CD14-positive monocyte (primary cell): Measurements from ENCODE around the gene TAS1R2. TPM values are rescaled to one million over a fixed set of nuclear protein-coding genes. Genes with fewer than 3 reads are reported as not detected.

ENCODE experiments used
- DNase-seq, 3 donors: peaks; one replicate each; pipeline ENCODE4 v3.0.0-alpha.2; 2011 to 2022
- H2AFZ ChIP-seq: 2 replicates; pipeline ENCODE4 v1.6.0; 2012; ENCODE audit warnings: mild to moderate bottlenecking, low read depth, low read length, inconsistent platforms; ENCODE audit not compliant: insufficient read depth, poor library complexity, severe bottlenecking
- H3K27ac ChIP-seq, 2 donors: 1 replicate in 1 of 2; 2 replicates in 1 of 2; pipeline ENCODE4 v1.5.1; 2012 to 2013; ENCODE audit warnings: low read length in 2 of 2, control low read depth in 1 of 2, inconsistent platforms in 1 of 2, low read depth in 1 of 2, mild to moderate bottlenecking in 1 of 2
- H3K27me3 ChIP-seq, 2 donors: one replicate each; pipeline versions ENCODE4 v1.6.0 to v1.6.1; 2011 to 2013; ENCODE audit warnings: low read length in 2 of 2; ENCODE audit not compliant: control insufficient read depth in 2 of 2, insufficient read depth in 2 of 2
- H3K36me3 ChIP-seq, 2 donors: replicated peaks in 1 of 2; 1 replicate in 1 of 2; 2 replicates in 1 of 2; pipeline versions ENCODE4 v1.5.1 to v1.6.1; 2012 to 2013; ENCODE audit warnings: low read length in 2 of 2, control low read depth in 1 of 2, inconsistent platforms in 1 of 2, mild to moderate bottlenecking in 1 of 2; ENCODE audit not compliant: insufficient read depth in 2 of 2, control insufficient read depth in 1 of 2
- H3K4me1 ChIP-seq, 2 donors: 1 replicate in 1 of 2; 2 replicates in 1 of 2; pipeline versions ENCODE4 v1.5.1 to v1.6.1; 2012 to 2013; ENCODE audit warnings: low read length in 2 of 2, control low read depth in 1 of 2, inconsistent platforms in 1 of 2, mild to moderate bottlenecking in 1 of 2, moderate library complexity in 1 of 2; ENCODE audit not compliant: insufficient read depth in 2 of 2, control insufficient read depth in 1 of 2
- H3K4me2 ChIP-seq: replicated peaks from 2 replicates; pipeline ENCODE3; 2012; ENCODE audit warnings: low read length, moderate library complexity, mild to moderate bottlenecking; ENCODE audit not compliant: poor library complexity, severe bottlenecking; ENCODE audit errors: extremely low read depth
- H3K4me3 ChIP-seq, 3 experiments: fragments of 200-600 bp in 1 of 3; sonication (generic) in 1 of 3; replicated peaks in 1 of 3; 1 replicate in 2 of 3; 2 replicates in 1 of 3; pipeline ENCODE4 v1.5.1; 2011 to 2013; ENCODE audit warnings: low read length in 3 of 3, mild to moderate bottlenecking in 3 of 3, control low read depth in 2 of 3, low read depth in 2 of 3, inconsistent platforms in 1 of 3, moderate library complexity in 1 of 3
- H3K79me2 ChIP-seq: 2 replicates; pipeline ENCODE4 v1.6.0; 2012; ENCODE audit warnings: mild to moderate bottlenecking, control low read depth, inconsistent platforms, low read length, moderate library complexity; ENCODE audit not compliant: insufficient read depth
- H3K9ac ChIP-seq: 2 replicates; pipeline ENCODE4 v1.6.0; 2017; ENCODE audit warnings: low read length, mild to moderate bottlenecking; ENCODE audit not compliant: insufficient read depth, poor library complexity, severe bottlenecking
- H3K9me3 ChIP-seq, 2 donors: replicated peaks in 1 of 2; 1 replicate in 1 of 2; 2 replicates in 1 of 2; pipeline versions ENCODE4 v1.5.1 to v1.6.1; 2012 to 2013; ENCODE audit warnings: low read length in 2 of 2, control low read depth in 1 of 2; ENCODE audit not compliant: control insufficient read depth in 1 of 2, insufficient read depth in 1 of 2
- H4K20me1 ChIP-seq: 2 replicates; pipeline ENCODE4 v1.6.0; 2012; ENCODE audit warnings: mild to moderate bottlenecking, low read length, control low read depth, moderate library complexity; ENCODE audit not compliant: insufficient read depth
- H3K27ac Mint-ChIP-seq, 7 donors: one replicate each; pipeline ENCODE4 v1.8.0; 2020; ENCODE audit warnings: mild to moderate bottlenecking in 7 of 7, mixed read lengths in 7 of 7, moderate library complexity in 6 of 7, inconsistent platforms in 2 of 7
- H3K27me3 Mint-ChIP-seq, 3 donors: one replicate each; pipeline ENCODE4 v1.8.0; 2021 to 2022; ENCODE audit warnings: low read depth in 3 of 3, mild to moderate bottlenecking in 3 of 3, mixed read lengths in 3 of 3, moderate library complexity in 3 of 3, inconsistent platforms in 1 of 3
- H3K36me3 Mint-ChIP-seq, 2 donors: one replicate each; pipeline ENCODE4 v1.8.0; 2020; ENCODE audit warnings: mixed read lengths in 2 of 2, inconsistent platforms in 1 of 2, mild to moderate bottlenecking in 1 of 2
- H3K4me1 Mint-ChIP-seq: one replicate; pipeline ENCODE4 v1.8.0; 2020; ENCODE audit warnings: mild to moderate bottlenecking, mixed read lengths
- H3K4me3 Mint-ChIP-seq, 2 donors: one replicate each; pipeline ENCODE4 v1.8.0; 2020; ENCODE audit warnings: mild to moderate bottlenecking in 2 of 2, mixed read lengths in 2 of 2, moderate library complexity in 1 of 2
- H3K9me3 Mint-ChIP-seq, 7 donors: one replicate each; pipeline ENCODE4 v1.8.0; 2020 to 2022; ENCODE audit warnings: mixed read lengths in 7 of 7, mild to moderate bottlenecking in 6 of 7, moderate library complexity in 6 of 7, inconsistent platforms in 2 of 7
- WGBS: methylation state at CpG from one replicate; pipeline ENCODE4 v1.1.5; 2013; ENCODE audit warnings: missing lambda C conversion rate; ENCODE audit not compliant: insufficient coverage; 5-methylcytosine and 5-hydroxymethylcytosine counted together
- intact Hi-C, 2 donors: fragments of 100-400 bp; cut with micrococcal nuclease; formaldehyde crosslinking; loops; one replicate each; pipeline versions ENCODE4 v1.15.0 to v1.15.1; 2023
- polyA plus RNA-seq, 3 donors: library from polyadenylated mRNA; depleted of rRNA in 1 of 3; unstranded in 2 of 3; stranded (reverse) in 1 of 3; fragments of 300-500 nt in 2 of 3; fragments of >200 nt in 1 of 3; fragmentation: Illumina TruSeq in 2 of 3; gene quantifications; 1 replicate in 2 of 3; 2 replicates in 1 of 3; pipeline ENCODE4 v1.2.3, GENCODE V29; 2012 to 2021
- TF ChIP-seq, protein P1 (sequence below): fragments of 200-600 bp; IDR thresholded peaks from one replicate; pipeline ENCODE4 v1.8.0; 2022; ENCODE audit warnings: antibody characterized with exemption, mild to moderate bottlenecking

The TAS1R2 gene
- polyA plus RNA-seq, 3 donors = not detected

DNA sequence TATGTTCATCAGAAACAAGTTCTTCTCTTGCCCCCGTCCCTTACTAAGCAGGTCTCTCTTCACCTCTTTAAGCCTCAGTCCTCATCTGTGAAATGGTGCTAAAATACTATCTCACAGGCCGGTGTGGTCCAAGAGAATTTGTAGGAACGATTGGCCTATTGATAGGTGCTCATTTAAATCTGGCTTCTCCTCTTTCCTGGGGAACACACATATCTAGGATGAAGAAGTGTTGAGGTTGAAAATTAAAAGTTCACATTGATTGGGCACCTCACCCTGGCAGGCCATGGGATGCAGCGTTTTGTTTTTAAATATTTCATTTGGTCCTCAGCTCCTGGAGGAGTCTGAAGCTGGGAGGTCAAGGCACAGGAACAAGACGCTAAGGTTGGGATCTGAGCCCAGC, 8.9 kb upstream of the TAS1R2 start:
- no peak overlapping the region for H3K27ac Mint-ChIP-seq
- no peak overlapping the region for H2AFZ ChIP-seq
- no peaks in the 10 kb centered on the region for H3K9me3 Mint-ChIP-seq
- no peak overlapping the region for H3K27ac ChIP-seq
- H3K4me1 ChIP-seq = no peaks in the 10 kb centered on the region
- H3K9ac ChIP-seq = no peak overlapping the region
- H3K36me3 Mint-ChIP-seq = peaks cover 6 to 15% of the 10 kb centered on the region in 2 donors
- WGBS = 100% methylated on average over 1 of the region's 5 CpGs
- peaks cover 10% of the 10 kb centered on the region in 2 donors for H3K36me3 ChIP-seq
- intact Hi-C loops = no loop called here
- H3K79me2 ChIP-seq = no peaks in the 10 kb centered on the region
- no peak overlapping the region for H3K4me3 Mint-ChIP-seq
- TF ChIP-seq, protein P1, sequence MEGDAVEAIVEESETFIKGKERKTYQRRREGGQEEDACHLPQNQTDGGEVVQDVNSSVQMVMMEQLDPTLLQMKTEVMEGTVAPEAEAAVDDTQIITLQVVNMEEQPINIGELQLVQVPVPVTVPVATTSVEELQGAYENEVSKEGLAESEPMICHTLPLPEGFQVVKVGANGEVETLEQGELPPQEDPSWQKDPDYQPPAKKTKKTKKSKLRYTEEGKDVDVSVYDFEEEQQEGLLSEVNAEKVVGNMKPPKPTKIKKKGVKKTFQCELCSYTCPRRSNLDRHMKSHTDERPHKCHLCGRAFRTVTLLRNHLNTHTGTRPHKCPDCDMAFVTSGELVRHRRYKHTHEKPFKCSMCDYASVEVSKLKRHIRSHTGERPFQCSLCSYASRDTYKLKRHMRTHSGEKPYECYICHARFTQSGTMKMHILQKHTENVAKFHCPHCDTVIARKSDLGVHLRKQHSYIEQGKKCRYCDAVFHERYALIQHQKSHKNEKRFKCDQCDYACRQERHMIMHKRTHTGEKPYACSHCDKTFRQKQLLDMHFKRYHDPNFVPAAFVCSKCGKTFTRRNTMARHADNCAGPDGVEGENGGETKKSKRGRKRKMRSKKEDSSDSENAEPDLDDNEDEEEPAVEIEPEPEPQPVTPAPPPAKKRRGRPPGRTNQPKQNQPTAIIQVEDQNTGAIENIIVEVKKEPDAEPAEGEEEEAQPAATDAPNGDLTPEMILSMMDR = no peak
- H3K9me3 ChIP-seq = no peaks in the 10 kb centered on the region
- no peak overlapping the region for H3K4me2 ChIP-seq
- H3K4me3 ChIP-seq = no peak overlapping the region
- no peaks in the 10 kb centered on the region for H3K27me3 ChIP-seq
- H3K4me1 Mint-ChIP-seq = peaks cover 10% of the 10 kb centered on the region
- H3K27me3 Mint-ChIP-seq = peaks cover 11 to 24% (median 20%) of the 10 kb centered on the region in 3 donors
- H4K20me1 ChIP-seq = no peaks in the 10 kb centered on the region
- DNase-seq = no peak

DNA sequence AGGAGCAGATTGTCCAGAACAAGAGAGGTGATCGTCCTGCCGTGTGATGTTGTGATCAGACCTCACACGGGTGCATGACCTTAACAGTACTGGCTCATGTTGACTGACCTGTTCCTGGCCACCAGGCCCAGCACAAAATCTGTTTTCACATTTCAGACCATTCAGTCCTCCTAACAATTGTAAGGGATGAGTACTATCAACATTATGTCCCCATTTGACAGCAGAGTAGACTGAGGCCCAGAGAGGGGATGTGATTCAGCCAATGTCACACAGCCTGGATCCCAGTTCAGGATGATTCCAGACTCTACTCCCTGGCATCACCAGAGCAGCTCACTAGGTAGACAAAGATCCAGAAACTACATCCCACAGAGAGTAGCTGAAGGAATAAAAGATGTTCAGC, 7.4 kb upstream of the TAS1R2 start:
- Histone ChIP-seq H3K9me3 (no peaks in the 10 kb centered on the region), H3K9ac (no peak overlapping the region), H3K4me1 (no peaks in the 10 kb centered on the region), H3K36me3 (peaks cover 0 to 2% of the 10 kb centered on the region in 2 donors), H2AFZ (no peak overlapping the region), H3K27ac (no peak overlapping the region), H3K4me3 (no peak overlapping the region), H4K20me1 (no peaks in the 10 kb centered on the region), H3K27me3 (no peaks in the 10 kb centered on the region), H3K4me2 (no peak overlapping the region), H3K79me2 (no peaks in the 10 kb centered on the region)
- DNase-seq = no peak
- H3K9me3 Mint-ChIP-seq = peaks cover 0 to under 1% (median 0%) of the 10 kb centered on the region in 7 donors
- peaks cover 0 to 4% of the 10 kb centered on the region in 2 donors for H3K36me3 Mint-ChIP-seq
- H3K4me1 Mint-ChIP-seq = peaks cover 10% of the 10 kb centered on the region
- no CpG with 5 or more reads among the region's 3 CpGs for WGBS
- no peak overlapping the region for H3K27ac Mint-ChIP-seq
- TF ChIP-seq, protein P1 = no peak
- intact Hi-C loops = no loop called here
- no peak overlapping the region for H3K4me3 Mint-ChIP-seq
- peaks cover 12 to 25% (median 20%) of the 10 kb centered on the region in 3 donors for H3K27me3 Mint-ChIP-seq
